Common myeloid progenitor, CD34-positive (primary cell): Measurements from ENCODE around the gene SAMD4B.

Experiments used
- CTCF ChIA-PET: fragments of 350-600 bp; sonication (Branson Sonifier 250); formaldehyde crosslinking; loops from one replicate; lab custom pipeline; 2021; ENCODE audit warnings: antibody characterized with exemption; lab: Charles Lee
- POLR2A ChIA-PET: fragments of 350-600 bp; sonication (Branson Sonifier 250); formaldehyde crosslinking; loops from one replicate; lab custom pipeline; 2021; ENCODE audit warnings: antibody characterized with exemption; lab: Charles Lee
- DNase-seq, 3 donors: peaks; one replicate each; pipeline versions ENCODE4 v3.0.0 to v3.0.0-alpha.2; 2013
- H3K27ac ChIP-seq, 2 experiments: 1 replicate in 1 of 2; 2 replicates in 1 of 2; pipeline ENCODE4 v1.7.0; 2013; ENCODE audit warnings: inconsistent platforms in 2 of 2, low read length in 2 of 2, mild to moderate bottlenecking in 2 of 2, low read depth in 1 of 2, moderate library complexity in 1 of 2; ENCODE audit not compliant: severe bottlenecking in 2 of 2, insufficient read depth in 1 of 2, poor library complexity in 1 of 2
- H3K27me3 ChIP-seq, 5 experiments: replicated peaks in 2 of 5; 1 replicate in 3 of 5; 2 replicates in 2 of 5; pipeline versions ENCODE4 v1.6.1 to v1.7.0; 2013; ENCODE audit warnings: low read length in 4 of 5, mild to moderate bottlenecking in 2 of 5, moderate library complexity in 2 of 5, inconsistent platforms in 1 of 5; ENCODE audit not compliant: insufficient read depth in 5 of 5, control insufficient read depth in 4 of 5
- H3K36me3 ChIP-seq, 4 experiments: 1 replicate in 2 of 4; 2 replicates in 2 of 4; pipeline versions ENCODE4 v1.6.1 to v1.7.0; 2013; ENCODE audit warnings: low read length in 3 of 4, control low read depth in 1 of 4, mild to moderate bottlenecking in 1 of 4; ENCODE audit not compliant: control insufficient read depth in 4 of 4, insufficient read depth in 4 of 4
- H3K4me1 ChIP-seq, 4 experiments: 1 replicate in 3 of 4; 2 replicates in 1 of 4; pipeline versions ENCODE4 v1.6.1 to v1.7.1; 2013; ENCODE audit warnings: low read length in 3 of 4, mild to moderate bottlenecking in 3 of 4, control low read depth in 1 of 4, inconsistent platforms in 1 of 4, moderate library complexity in 1 of 4; ENCODE audit not compliant: control insufficient read depth in 4 of 4, insufficient read depth in 4 of 4; ENCODE audit errors: control extremely low read depth in 1 of 4
- H3K4me3 ChIP-seq, 7 experiments: 1 replicate in 4 of 7; 2 replicates in 3 of 7; pipeline versions ENCODE4 v1.5.1 to v1.7.0; 2013; ENCODE audit warnings: mild to moderate bottlenecking in 7 of 7, low read length in 6 of 7, moderate library complexity in 6 of 7, inconsistent platforms in 2 of 7, low read depth in 2 of 7, control low read depth in 1 of 7; ENCODE audit not compliant: insufficient read depth in 4 of 7, control insufficient read depth in 1 of 7; ENCODE audit errors: extremely low read depth in 1 of 7
- H3K9me3 ChIP-seq, 5 experiments: 1 replicate in 4 of 5; 2 replicates in 1 of 5; pipeline versions ENCODE4 v1.6.1 to v1.7.1; 2013; ENCODE audit warnings: low read length in 4 of 5, mild to moderate bottlenecking in 2 of 5, inconsistent platforms in 1 of 5, low read depth in 1 of 5, moderate library complexity in 1 of 5; ENCODE audit not compliant: control insufficient read depth in 4 of 5, insufficient read depth in 2 of 5; ENCODE audit errors: control extremely low read depth in 1 of 5
- WGBS: methylation state at CpG from one replicate; pipeline ENCODE4 v1.1.5; 2013; ENCODE audit not compliant: insufficient coverage; 5-methylcytosine and 5-hydroxymethylcytosine counted together

The SAMD4B gene

GRCh38 chr19:39407660-39408391 lies 65.6 kb downstream of the SAMD4B start:
- peak overlapping the region; percentile 94 to 95 for H3K27ac ChIP-seq
- ChIA-PET CTCF (interaction anchor here (0.6 to 2.7 kb wide), 4 partner anchors 7 to 21 kb away, joined by 3 to 32 read pairs (median 4); partner anchors contain the start of genes MED29 and PAF1), POLR2A (interaction anchor here (1.3 to 4.4 kb wide), 3 partner anchors 10 to 64 kb away, joined by 3 to 46 read pairs (median 16); partner anchors contain the start of genes MED29 and PAF1)
- H3K27me3 ChIP-seq: no peaks in the 10 kb centered on the region
- 26% methylated on average over 29 of the region's 40 CpGs for WGBS
- H3K4me1 ChIP-seq: peaks cover 20 to 84% (median 71%) of the 10 kb centered on the region in 4 experiments
- peak in 2 of 3 donors; percentile 36 to 50 for DNase-seq
- peak overlapping the region; percentile 95 to 100 (median 98) for H3K4me3 ChIP-seq
- H3K36me3 ChIP-seq: peaks cover 5 to 16% (median 10%) of the 10 kb centered on the region in 4 experiments
- H3K9me3 ChIP-seq: no peaks in the 10 kb centered on the region

- ChIA-PET POLR2A (interaction anchor here (0.7 to 4.4 kb wide), 5 partner anchors 8 to 86 kb away, joined by 3 to 46 read pairs (median 12); partner anchors contain the start of genes MED29, PAF1 and RPS16), CTCF (interaction anchor here (0.6 to 2.7 kb wide), 4 partner anchors 8 to 22 kb away, joined by 3 to 32 read pairs (median 4); partner anchors contain the start of genes MED29 and PAF1)
- WGBS: 77% methylated on average over 12 of the region's 20 CpGs
- no peaks in the 10 kb centered on the region for H3K9me3 ChIP-seq
- H3K4me3 ChIP-seq: peak overlapping the region; percentile 95 to 100 (median 98)
- H3K4me1 ChIP-seq: peaks cover 20 to 82% (median 65%) of the 10 kb centered on the region in 4 experiments
- peak in 2 of 3 donors; percentile 71 for DNase-seq
- H3K27ac ChIP-seq: peak overlapping the region; percentile 94 to 95
- no peaks in the 10 kb centered on the region for H3K27me3 ChIP-seq
- H3K36me3 ChIP-seq: peaks cover 5 to 16% (median 10%) of the 10 kb centered on the region in 4 experiments
Observed at GRCh38 chr19:39408392-39409207, 66.4 kb downstream of the SAMD4B start.

- H3K9me3 ChIP-seq: no peaks in the 10 kb centered on the region
- H3K4me3 ChIP-seq: peak overlapping the region; percentile 33 to 100 (median 98)
- no peaks in the 10 kb centered on the region for H3K27me3 ChIP-seq
- DNase-seq: peak; percentile 53 to 90 (median 85)
- H3K27ac ChIP-seq: peak overlapping the region; percentile 83 to 95
- H3K4me1 ChIP-seq: peaks cover 20 to 80% (median 67%) of the 10 kb centered on the region in 4 experiments
- CTCF ChIA-PET: interaction anchor here (1.2 to 2.7 kb wide), 3 partner anchors 9 to 18 kb away, joined by 3 to 32 read pairs (median 6); partner anchors contain the start of genes MED29 and PAF1
- peaks cover 5 to 16% (median 10%) of the 10 kb centered on the region in 4 experiments for H3K36me3 ChIP-seq
- 0% methylated on average over 30 of the region's 52 CpGs for WGBS
- POLR2A ChIA-PET: interaction anchor here (0.7 to 4.4 kb wide), 5 partner anchors 9 to 87 kb away, joined by 3 to 46 read pairs (median 12); partner anchors contain the start of genes MED29, PAF1 and RPS16
Observed at GRCh38 chr19:39409208-39410016, 67.2 kb downstream of the SAMD4B start.

GRCh38 chr19:39410017-39410830 lies 68.0 kb downstream of the SAMD4B start:
- ChIA-PET POLR2A (interaction anchor here (1.7 to 4.4 kb wide), 4 partner anchors 9 to 25 kb away, joined by 5 to 46 read pairs (median 14); partner anchors contain the start of genes MED29, PAF1 and RPS16), CTCF (interaction anchor here (2.7 kb wide), 1 partner anchor 13 kb away, joined by 32 read pairs; no protein-coding TSS in a partner anchor)
- Histone ChIP-seq H3K27me3 (no peaks in the 10 kb centered on the region), H3K4me3 (peak overlapping the region; percentile 33 to 100 (median 79)), H3K36me3 (peaks cover 5 to 19% (median 10%) of the 10 kb centered on the region in 4 experiments), H3K9me3 (no peaks in the 10 kb centered on the region), H3K27ac (peak overlapping the region; percentile 83 to 95), H3K4me1 (peaks cover 20 to 71% (median 60%) of the 10 kb centered on the region in 4 experiments)
- 0% methylated on average over 32 of the region's 35 CpGs for WGBS
- DNase-seq: peak; percentile 73 to 86 (median 83)

GRCh38 chr19:39410831-39411080 lies 68.5 kb downstream of the SAMD4B start:
- Histone ChIP-seq H3K9me3 (no peaks in the 10 kb centered on the region), H3K27ac (peak overlapping the region; percentile 72 to 95), H3K27me3 (no peaks in the 10 kb centered on the region), H3K4me3 (peak overlapping the region in 6 of 7 experiments; percentile 64 to 100 (median 88)), H3K4me1 (peaks cover 20 to 66% (median 54%) of the 10 kb centered on the region in 4 experiments), H3K36me3 (peaks cover 5 to 19% (median 10%) of the 10 kb centered on the region in 4 experiments)
- CTCF ChIA-PET: interaction anchor here (1.3 to 2.3 kb wide), 5 partner anchors 11 to 72 kb away, joined by 3 to 119 read pairs (median 5); partner anchors contain the start of genes MED29 and PAF1
- POLR2A ChIA-PET: interaction anchor here (0.5 to 2.3 kb wide), 4 partner anchors 8 to 198 kb away, joined by 5 to 47 read pairs (median 30); partner anchors contain the start of genes MED29 and PAF1
- WGBS: 71% methylated on average over 1 of the region's 1 CpG
- DNase-seq: no peak
